IPS-18a (cell line): Measurements from ENCODE around the gene NTM.

Experiments
- H3K27ac ChIP-seq: one replicate; pipeline ENCODE4 v1.5.1; 2013; ENCODE audit warnings: low read length
- H3K27me3 ChIP-seq: one replicate; pipeline ENCODE4 v1.6.1; 2013; ENCODE audit warnings: mild to moderate bottlenecking, low read length; ENCODE audit not compliant: control insufficient read depth, insufficient read depth
- H3K36me3 ChIP-seq: one replicate; pipeline ENCODE4 v1.6.1; 2013; ENCODE audit warnings: low read depth, low read length; ENCODE audit not compliant: control insufficient read depth
- H3K4me1 ChIP-seq: one replicate; pipeline ENCODE4 v1.6.1; 2013; ENCODE audit warnings: low read depth, low read length; ENCODE audit not compliant: control insufficient read depth
- H3K4me3 ChIP-seq: one replicate; pipeline ENCODE4 v1.5.1; 2013; ENCODE audit warnings: low read length
- H3K9ac ChIP-seq: one replicate; pipeline ENCODE4 v1.6.1; 2013; ENCODE audit warnings: mild to moderate bottlenecking, low read length, moderate library complexity
- H3K9me3 ChIP-seq: one replicate; pipeline ENCODE4 v1.6.1; 2013; ENCODE audit warnings: low read depth, low read length; ENCODE audit not compliant: control insufficient read depth

NTM gene

GRCh38 chr11:131811383-131811782 is 441.0 kb downstream of the NTM start:
- Histone ChIP-seq H3K27ac (no peak overlapping the region), H3K4me1 (peaks cover 18% of the 10 kb centered on the region), H3K27me3 (no peaks in the 10 kb centered on the region), H3K9ac (no peak overlapping the region), H3K4me3 (no peak overlapping the region), H3K9me3 (no peaks in the 10 kb centered on the region), H3K36me3 (no peaks in the 10 kb centered on the region)

- Histone ChIP-seq H3K9me3 (no peaks in the 10 kb centered on the region), H3K4me3 (no peak overlapping the region), H3K9ac (no peak overlapping the region), H3K36me3 (no peaks in the 10 kb centered on the region), H3K27me3 (no peaks in the 10 kb centered on the region), H3K4me1 (peaks cover 18% of the 10 kb centered on the region), H3K27ac (no peak overlapping the region)
Observed at GRCh38 chr11:131814108-131814507, 443.7 kb downstream of the NTM start.

GRCh38 chr11:131815590-131815989 is 445.2 kb downstream of the NTM start:
- Histone ChIP-seq H3K4me1 (peaks cover 18% of the 10 kb centered on the region), H3K27me3 (no peaks in the 10 kb centered on the region), H3K27ac (no peak overlapping the region)

GRCh38 chr11:131816051-131816450 is 445.6 kb downstream of the NTM start:
- Histone ChIP-seq H3K4me1 (peaks cover 18% of the 10 kb centered on the region), H3K27me3 (no peaks in the 10 kb centered on the region), H3K36me3 (no peaks in the 10 kb centered on the region)

More at GRCh38 chr11:131815590-131815989, 445.2 kb downstream of the NTM start:
- Histone ChIP-seq H3K9ac (no peak overlapping the region), H3K9me3 (no peaks in the 10 kb centered on the region), H3K4me3 (no peak overlapping the region), H3K36me3 (no peaks in the 10 kb centered on the region)

GRCh38 chr11:131817687-131818188 is 447.3 kb downstream of the NTM start:
- no peak overlapping the region for H3K4me3 ChIP-seq

More at GRCh38 chr11:131816051-131816450, 445.6 kb downstream of the NTM start:
- H3K9ac ChIP-seq: no peak overlapping the region
- no peaks in the 10 kb centered on the region for H3K9me3 ChIP-seq
- no peak overlapping the region for H3K4me3 ChIP-seq
- no peak overlapping the region for H3K27ac ChIP-seq

GRCh38 chr11:131819865-131820264 is 449.4 kb downstream of the NTM start:
- Histone ChIP-seq H3K4me3 (no peak overlapping the region), H3K27ac (no peak overlapping the region), H3K4me1 (peaks cover 19% of the 10 kb centered on the region), H3K27me3 (no peaks in the 10 kb centered on the region), H3K36me3 (no peaks in the 10 kb centered on the region), H3K9ac (no peak overlapping the region), H3K9me3 (no peaks in the 10 kb centered on the region)

More at GRCh38 chr11:131817687-131818188, 447.3 kb downstream of the NTM start:
- Histone ChIP-seq H3K9me3 (no peaks in the 10 kb centered on the region), H3K36me3 (no peaks in the 10 kb centered on the region), H3K27ac (no peak overlapping the region), H3K4me1 (peaks cover 16% of the 10 kb centered on the region), H3K27me3 (no peaks in the 10 kb centered on the region), H3K9ac (no peak overlapping the region)

GRCh38 chr11:131822506-131822905 is 452.1 kb downstream of the NTM start:
- Histone ChIP-seq H3K36me3 (no peaks in the 10 kb centered on the region), H3K9ac (no peak overlapping the region), H3K4me1 (peaks cover 14% of the 10 kb centered on the region), H3K4me3 (no peak overlapping the region), H3K27me3 (no peaks in the 10 kb centered on the region), H3K9me3 (no peaks in the 10 kb centered on the region), H3K27ac (no peak overlapping the region)

- H3K27ac ChIP-seq: no peak overlapping the region
- H3K4me1 ChIP-seq: peaks cover 14% of the 10 kb centered on the region
- H3K36me3 ChIP-seq: no peaks in the 10 kb centered on the region
- H3K27me3 ChIP-seq: no peaks in the 10 kb centered on the region
- H3K9me3 ChIP-seq: no peaks in the 10 kb centered on the region
- no peak overlapping the region for H3K9ac ChIP-seq
- no peak overlapping the region for H3K4me3 ChIP-seq
Observed at GRCh38 chr11:131823772-131824171, 453.4 kb downstream of the NTM start.

GRCh38 chr11:131824771-131825170 is 454.4 kb downstream of the NTM start:
- Histone ChIP-seq H3K27me3 (no peaks in the 10 kb centered on the region), H3K9ac (no peak overlapping the region), H3K4me3 (no peak overlapping the region), H3K9me3 (no peaks in the 10 kb centered on the region), H3K27ac (no peak overlapping the region), H3K36me3 (no peaks in the 10 kb centered on the region), H3K4me1 (peaks cover 14% of the 10 kb centered on the region)

- H3K4me1 ChIP-seq: peaks cover 14% of the 10 kb centered on the region
- no peak overlapping the region for H3K4me3 ChIP-seq
- no peak overlapping the region for H3K9ac ChIP-seq
- no peak overlapping the region for H3K27ac ChIP-seq
- H3K27me3 ChIP-seq: no peaks in the 10 kb centered on the region
- H3K36me3 ChIP-seq: no peaks in the 10 kb centered on the region
- no peaks in the 10 kb centered on the region for H3K9me3 ChIP-seq
Observed at GRCh38 chr11:131827430-131827829, 457.0 kb downstream of the NTM start.

GRCh38 chr11:131829725-131830124 is 459.3 kb downstream of the NTM start:
- no peaks in the 10 kb centered on the region for H3K27me3 ChIP-seq
- no peaks in the 10 kb centered on the region for H3K36me3 ChIP-seq
- H3K9me3 ChIP-seq: no peaks in the 10 kb centered on the region
- H3K9ac ChIP-seq: no peak overlapping the region
- no peak overlapping the region for H3K4me3 ChIP-seq
- no peaks in the 10 kb centered on the region for H3K4me1 ChIP-seq
- no peak overlapping the region for H3K27ac ChIP-seq

GRCh38 chr11:131832079-131832478 is 461.7 kb downstream of the NTM start:
- Histone ChIP-seq H3K27ac (no peak overlapping the region), H3K9me3 (no peaks in the 10 kb centered on the region), H3K4me3 (no peak overlapping the region), H3K27me3 (no peaks in the 10 kb centered on the region), H3K4me1 (no peaks in the 10 kb centered on the region), H3K9ac (no peak overlapping the region), H3K36me3 (no peaks in the 10 kb centered on the region)
